Germinal center (tissue), 1 donor: ENCODE results near the gene ADCY7.

Source experiments
- DNase-seq: peaks from one replicate; pipeline ENCODE4 v3.0.0; 2012; ENCODE audit warnings: mixed read lengths, low spot score

ADCY7 gene

DNA sequence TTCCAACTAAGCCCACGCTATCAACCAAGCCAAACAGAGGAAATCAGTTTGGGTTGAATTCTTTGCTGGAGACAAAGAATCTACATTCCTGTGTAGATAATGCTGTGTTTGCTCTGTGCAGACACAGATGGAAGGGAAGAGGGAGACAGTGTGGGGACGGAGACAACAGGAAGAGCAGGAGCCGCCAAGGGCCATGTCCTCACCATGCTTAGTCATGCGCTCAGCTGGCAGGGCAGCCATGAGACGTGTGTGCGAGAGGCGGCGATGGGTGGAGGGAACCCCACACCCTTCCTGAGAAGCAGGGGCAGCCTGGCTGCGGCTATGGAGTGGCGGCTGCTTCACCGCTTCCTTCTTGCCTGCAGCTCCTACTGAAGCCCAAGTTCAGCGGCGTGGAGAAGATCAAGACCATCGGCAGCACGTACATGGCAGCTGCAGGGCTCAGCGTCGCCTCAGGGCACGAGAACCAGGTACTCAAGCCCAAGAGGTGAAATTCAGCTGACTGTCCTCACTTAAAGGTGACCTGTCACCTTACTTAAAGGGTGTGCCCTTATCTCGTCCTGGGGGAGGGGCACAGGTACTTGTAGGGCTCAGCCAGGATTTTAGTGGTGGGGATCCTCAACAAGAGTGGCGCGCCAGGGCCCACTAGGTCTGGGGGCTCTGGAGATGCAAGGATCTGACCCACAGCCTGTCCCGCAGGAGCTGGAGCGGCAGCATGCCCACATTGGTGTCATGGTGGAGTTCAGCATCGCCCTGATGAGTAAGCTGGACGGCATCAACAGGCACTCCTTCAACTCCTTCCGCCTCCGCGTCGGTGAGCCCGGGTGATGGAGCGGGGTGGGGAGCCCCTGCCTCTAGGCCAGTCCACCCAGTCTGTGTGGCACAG, 47.5 kb downstream of the ADCY7 start:
- no peak for DNase-seq

DNA sequence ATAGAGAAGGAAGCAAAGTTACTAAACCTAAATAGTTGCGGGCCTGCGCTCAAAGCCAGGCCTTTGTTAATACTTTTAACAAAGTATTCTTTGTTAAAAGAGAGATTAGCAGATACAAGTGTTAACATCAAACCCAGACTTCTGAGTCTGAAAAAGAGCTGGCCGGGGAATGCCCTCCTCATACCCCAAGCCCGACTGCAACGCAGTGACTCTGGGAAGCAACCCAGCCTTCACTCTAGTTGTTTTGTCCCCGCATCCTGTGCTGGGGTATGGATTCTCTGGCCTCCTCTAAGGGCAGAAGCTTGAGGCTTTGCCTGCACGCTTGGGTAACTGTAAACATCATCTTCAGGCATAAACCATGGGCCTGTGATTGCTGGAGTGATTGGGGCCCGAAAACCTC, 48.3 kb downstream of the ADCY7 start:
- no peak for DNase-seq

DNA sequence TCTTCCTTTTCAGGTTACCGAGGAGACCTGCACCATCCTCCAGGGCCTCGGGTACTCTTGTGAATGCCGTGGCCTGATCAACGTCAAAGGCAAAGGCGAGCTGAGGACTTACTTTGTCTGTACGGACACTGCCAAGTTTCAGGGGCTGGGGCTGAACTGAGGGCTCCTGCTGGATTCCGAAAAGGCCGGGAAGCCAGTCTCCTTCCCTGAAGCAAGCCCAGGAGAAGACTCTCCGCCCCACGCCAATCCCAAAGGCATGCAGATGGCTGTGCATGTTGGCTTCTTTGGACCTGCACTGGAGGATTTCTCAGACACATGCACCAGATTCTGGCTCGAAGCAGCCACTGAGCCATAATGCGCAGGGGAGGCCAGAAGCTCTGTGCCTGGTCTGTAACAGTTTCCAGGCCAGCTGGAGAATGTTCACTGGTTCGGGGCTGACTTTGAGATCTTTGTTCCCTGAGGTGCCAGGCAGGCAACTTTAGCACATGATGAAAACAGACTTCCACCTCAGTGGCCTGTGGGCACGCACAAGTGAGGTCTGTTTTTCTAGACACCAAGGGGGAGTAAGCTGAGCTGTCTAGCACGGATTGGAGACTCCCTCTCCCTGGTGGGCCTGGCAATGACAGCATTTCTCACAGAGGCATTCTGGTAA, 49.1 kb downstream of the ADCY7 start:
- no peak for DNase-seq

DNA sequence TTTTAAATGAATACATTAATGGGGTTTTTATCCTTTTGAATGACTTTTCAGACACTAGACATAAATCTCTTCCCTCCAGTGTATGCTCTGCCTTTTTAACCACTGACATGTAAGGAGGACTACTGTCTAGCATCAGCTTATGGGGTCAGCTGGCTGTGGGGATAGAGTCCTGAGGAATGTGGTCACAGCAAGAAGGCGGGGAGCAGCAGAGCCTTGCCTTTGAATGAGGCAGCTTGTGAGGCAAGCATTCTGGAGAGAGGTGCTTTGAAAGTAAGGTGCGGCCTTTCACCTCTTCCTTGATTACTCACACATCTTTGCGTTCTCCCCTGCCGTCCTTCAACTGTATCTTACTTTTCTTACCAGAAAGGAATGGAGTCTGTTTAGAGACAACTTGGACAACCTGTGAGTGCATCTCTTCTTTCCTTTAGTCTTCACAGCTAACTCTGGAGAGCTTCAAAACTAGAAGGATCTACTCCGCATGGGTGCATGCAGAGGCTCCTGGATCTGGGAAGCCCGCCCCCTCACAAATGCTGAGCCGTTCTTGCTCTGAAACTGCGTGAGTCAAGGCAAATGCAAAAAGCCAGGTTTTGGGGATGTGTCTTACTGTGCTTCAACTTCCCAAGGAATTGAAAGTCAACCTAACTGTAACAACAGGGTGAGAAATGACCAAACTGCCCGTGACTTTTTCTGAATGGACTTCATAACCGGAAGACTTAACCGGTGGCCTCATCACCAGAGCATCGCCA, 49.9 kb downstream of the ADCY7 start:
- no peak for DNase-seq

DNA sequence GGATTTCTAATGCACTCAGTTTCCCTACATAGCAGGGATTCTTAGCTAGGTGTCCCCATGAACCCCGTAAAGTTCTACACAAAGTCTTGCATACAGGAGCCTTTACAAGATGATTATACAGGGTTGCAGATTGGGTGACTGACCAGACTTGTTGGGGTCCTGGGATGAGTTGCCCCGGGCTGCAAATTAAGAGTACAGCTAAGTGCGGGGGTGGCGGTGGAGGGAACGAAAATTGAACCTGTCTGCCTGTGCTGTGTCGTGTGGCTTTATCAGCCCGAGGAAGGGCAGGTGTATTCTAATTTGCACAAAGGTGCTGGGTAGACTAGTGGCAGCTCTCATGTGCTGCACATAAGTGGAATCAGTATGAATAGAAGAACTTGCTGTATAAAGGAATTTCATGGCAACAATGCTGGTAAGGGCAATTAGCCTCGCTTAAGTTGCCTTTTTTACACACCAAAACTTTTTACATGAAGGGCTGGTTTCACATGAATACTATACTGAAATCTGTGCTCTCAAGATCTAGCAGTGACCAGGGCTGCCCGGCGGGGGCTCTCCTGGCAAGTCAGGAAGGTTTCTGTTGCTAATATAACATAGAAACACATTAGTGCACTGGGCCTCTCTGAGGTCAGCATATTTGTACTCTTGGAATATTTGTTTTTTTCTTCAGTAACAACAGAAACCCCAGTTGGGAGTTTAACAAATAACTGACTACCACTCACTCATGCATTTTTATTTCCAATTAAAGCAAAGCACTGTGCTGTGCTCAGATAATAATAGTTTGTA, 50.7 kb downstream of the ADCY7 start:
- DNase-seq, result no peak

DNA sequence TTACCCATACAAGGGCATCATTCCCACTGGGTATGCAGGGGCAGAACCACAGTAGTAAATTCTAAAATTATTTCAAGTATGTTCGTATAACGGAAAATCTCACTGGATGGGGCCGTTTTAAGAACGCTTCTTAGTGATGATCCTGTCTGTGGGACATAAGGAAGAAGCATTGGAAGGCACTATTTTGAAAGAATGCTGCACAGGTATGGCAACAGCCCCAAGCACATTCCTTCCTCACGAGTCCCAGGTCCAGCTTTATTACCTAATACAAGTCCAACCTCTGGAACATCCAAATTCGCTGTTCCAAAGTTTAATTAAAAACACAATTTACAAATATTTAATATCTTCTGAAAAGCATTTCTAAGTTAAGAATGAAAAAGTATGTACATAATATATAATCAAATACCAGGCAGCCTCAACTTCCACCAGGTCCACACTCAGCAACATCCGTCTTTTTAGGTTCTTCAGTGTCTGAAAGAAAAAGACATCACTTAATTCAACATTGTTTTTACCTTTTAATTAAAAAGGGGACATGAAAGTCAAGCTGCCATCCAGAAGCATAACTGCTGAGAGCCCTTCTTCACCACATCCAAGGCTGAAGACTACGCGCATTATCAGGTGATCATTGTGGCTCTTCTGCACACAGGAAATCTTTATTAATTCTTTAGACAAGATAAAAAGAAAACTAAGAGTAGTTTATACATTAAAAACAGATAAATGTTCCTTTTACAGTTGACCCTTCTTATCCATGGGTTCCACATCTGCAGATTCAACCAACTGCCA, 52.6 kb downstream of the ADCY7 start:
- no peak for DNase-seq

DNA sequence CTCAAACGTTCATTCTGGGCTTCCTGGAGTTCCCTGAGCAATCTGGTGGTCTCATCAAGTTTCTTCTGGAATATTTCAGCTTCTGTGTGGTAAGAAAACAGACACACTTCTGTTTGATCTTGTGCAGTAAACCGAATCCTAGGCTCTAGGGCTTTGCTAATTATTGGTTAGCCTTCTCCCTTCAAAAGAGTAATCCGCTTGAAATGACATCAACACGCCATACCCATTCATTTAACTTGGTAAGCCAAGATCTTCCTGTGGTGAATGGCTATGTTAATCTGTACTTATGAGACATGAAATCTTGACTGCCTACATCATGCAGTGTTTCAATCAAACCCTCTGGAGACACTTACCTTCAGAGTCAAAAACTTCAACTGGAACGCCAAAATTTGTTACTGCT, 54.0 kb downstream of the ADCY7 start:
- no peak for DNase-seq

DNA sequence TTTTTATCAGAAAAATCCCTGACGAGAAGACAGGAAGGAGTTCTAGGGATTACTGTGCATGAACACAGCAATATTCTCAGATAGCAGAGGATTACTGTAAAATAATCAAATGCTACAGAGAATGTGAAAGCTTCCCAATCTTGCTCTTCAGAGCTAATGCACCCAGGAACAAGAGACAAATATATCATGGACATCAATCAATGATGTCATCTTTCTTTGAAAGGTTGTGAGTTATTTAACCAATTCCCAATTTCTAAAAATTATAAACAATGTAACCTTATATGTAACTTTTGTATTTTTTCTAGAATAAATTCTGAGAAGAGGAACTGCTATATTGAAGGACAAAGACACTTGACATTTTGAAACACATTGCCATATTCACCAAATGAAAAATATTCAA, 56.0 kb downstream of the ADCY7 start:
- DNase-seq, result no peak

DNA sequence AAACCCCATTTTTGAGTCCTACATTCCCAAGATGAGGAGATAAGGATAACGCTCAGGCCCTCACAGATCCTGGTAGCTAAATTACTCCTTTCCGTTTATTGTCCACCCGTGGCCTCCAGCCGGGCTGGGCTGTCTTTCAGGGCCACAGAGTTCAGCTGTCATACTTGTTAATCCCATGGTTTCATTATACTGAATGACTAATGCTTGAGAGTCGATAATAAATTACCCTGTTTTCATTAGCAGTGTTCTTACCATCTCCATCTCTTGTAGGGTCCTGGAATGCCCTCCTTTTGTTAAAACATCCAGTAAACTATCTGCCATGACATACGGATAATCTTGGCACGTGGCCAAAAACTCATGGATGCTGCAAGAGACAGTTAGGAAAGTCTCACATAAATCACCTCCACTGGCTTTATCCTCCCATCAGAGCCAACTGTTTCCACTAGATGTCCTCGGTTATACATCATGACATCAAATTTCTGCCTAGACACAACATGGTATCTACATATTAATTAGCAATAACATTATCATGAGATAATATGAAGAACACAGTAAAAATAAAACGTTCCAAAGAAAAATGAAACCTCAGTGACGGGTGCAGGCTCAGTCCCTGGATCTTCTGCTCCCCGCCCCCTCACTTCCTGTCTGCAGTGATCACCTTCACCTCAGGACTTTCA, 57.1 kb downstream of the ADCY7 start:
- no peak for DNase-seq

DNA sequence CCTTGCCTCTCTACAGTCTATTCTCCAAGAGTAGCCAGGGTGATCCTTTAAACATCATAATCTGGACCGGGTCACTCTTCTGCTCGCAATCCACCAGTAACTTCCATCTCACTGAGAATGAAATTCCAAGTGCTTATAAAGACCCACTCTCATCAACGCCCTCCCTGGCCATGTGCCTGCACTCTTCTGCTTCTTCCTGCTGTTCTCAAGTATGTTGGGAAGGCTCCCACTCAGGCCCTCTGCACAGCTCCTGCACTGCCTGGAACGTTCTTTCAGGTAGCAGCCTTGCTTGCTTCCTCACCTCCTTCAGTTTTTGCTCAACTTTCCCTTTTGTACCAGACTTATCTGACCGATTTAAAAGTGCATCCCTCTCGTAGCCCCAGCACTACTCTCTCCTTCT, 58.0 kb downstream of the ADCY7 start:
- DNase-seq, result no peak

DNA sequence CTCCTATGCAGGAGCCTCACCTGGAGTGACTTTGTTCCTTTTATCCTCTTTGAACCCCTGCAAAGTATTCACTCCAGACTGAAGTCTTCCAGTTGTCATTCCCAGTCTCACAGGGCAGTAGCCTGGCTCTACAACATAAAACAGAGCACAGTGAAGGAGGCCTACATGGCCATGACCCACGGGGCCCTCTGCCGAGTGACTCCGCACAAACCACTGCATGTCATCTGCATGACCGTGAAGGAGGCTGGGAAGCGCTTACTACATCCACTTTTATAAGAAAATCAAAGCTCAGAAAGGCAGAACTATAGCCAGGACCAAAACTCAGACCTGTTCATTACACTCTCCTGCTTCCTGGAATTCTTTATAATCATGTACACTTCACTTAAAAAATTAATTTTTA, 59.9 kb downstream of the ADCY7 start:
- DNase-seq, result no peak

DNA sequence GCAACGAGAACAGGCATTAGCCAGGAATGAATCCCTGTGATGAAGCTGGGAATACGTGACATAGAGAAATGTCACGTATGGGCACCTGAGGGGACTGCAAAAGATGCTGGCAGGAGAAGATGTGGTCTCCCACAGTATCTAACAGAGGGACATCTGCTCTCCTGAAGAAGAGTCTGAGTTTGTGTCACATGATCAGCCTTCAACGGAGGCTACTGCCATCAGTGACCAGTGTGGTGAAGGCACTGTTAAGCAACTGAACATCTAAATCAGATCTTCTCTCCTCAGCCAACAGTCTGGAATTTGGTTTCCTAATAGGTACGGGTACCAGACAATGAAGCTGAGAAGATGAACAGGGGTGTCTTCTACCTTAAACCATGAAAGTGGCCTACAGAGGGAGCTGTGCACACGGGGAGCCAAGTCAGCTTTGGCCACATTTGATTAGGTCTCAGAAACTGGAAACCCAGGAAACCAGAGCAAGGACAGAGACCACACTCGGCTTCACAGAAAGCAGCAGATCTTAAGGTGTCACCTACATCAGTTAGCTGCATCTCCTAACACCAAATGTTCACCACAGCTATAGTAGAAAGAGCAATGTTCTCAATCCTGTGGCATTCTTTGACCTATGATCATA, 60.6 kb downstream of the ADCY7 start:
- DNase-seq, result peak; percentile 27

DNA sequence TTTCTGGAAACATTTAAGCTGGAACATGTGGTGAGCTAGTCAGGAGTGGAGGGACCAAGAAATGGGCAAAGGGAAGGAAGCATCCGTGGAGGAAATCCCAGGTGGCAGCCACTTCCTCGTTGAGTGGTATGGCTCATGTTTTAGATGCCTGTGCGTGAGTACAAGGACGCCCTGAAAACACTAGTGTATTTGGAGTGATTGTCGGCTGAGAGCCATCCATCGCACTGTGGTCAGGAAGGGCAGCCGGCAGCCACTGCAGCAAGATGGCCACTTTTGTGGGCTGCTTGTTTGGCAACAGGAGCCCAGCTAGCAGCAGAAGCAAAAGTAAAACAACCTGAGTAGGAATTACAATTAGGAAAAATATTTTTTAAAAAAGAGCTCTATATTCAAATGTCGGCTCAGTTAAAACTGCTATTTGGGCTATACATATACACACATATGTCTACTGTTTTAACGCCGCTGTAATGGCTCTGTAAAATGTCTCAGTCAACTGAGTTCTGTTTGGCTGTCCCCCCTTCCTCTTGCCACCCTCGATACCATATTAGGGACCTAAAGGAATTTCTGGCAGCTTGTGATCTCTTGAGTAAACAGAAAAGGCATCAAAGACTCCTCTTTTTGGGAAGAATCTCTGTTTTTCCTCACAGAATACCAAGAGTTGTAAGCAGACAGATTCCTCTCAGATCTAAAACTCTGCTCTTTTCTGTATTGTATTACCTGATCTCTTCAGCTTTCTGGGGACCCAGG, 63.3 kb downstream of the ADCY7 start:
- DNase-seq, result no peak

DNA sequence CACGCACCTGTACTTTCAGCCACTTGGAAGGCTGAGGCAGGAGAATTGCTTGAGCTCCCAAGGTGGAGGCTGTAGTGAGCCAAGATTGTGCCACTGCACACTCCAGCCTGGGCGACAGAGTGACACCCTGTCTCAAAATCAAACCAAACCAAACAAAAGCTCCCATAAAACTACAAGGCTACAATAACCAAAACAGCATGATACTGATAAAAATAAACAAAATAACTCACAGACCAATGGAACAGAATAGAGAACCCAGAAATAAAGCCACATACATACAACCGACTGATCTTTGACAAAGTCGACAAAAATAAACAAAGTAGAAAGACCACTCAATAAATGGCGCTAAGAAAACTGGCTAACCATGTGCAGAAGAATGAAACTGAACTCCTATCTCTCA, 65.2 kb downstream of the ADCY7 start:
- no peak for DNase-seq

DNA sequence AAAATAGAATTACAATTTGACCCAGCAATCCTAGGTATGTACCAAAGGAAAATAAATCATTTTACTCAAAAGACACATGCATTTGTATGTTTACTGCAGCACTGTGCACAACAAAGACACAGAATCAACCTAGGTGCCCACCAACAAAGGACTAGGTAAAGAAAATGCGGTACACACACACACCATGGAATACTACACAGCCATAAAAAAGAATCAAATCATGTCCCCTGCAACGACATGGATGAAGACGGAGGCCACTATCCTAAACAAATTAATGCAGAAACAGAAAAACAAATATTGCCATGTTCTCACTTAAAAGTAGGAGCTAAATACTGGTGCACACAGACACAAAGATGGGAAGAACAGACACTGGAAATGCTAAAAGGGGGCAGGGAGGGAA, 66.2 kb downstream of the ADCY7 start:
- DNase-seq, result no peak

DNA sequence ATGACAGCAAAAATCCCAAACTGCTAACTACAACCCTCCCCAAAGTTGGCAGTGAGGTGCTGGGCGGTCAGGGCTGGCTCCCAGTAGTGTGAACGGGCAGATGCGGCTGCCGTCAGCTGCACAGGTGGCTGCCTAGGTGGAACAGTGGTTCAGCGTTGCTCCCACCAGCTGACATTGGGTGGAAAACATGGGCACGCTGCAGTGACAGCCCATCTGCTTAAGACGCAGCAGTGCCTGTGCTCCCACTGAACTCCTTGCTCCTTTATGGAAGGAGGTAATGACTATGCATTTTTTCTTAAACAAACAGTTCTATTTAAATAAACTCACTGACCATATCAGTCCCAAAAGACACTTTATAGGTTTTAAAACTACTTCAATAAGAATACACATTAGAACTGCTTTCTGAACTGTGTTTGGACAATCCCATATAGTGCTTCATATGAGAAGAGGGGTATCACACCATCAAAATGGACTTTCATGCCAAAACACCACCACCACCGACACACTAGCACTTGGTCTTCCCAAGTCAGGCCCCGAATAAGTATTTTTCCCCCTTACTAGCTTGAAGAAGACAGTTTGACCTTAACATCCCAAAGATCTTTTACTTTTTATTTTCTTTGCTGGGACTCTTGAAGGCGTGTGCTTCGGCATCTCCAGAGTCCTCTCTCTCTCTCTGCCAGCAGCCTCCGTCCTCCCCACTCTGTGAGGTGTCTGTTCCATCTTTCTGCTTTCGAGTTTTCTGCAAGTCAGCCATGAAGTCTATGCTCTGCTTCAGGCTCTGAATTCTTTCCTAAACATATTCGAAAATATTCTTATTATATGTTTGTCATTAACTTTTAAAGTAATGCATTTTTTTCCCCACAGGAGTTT, 68.0 kb downstream of the ADCY7 start:
- no peak for DNase-seq

DNA sequence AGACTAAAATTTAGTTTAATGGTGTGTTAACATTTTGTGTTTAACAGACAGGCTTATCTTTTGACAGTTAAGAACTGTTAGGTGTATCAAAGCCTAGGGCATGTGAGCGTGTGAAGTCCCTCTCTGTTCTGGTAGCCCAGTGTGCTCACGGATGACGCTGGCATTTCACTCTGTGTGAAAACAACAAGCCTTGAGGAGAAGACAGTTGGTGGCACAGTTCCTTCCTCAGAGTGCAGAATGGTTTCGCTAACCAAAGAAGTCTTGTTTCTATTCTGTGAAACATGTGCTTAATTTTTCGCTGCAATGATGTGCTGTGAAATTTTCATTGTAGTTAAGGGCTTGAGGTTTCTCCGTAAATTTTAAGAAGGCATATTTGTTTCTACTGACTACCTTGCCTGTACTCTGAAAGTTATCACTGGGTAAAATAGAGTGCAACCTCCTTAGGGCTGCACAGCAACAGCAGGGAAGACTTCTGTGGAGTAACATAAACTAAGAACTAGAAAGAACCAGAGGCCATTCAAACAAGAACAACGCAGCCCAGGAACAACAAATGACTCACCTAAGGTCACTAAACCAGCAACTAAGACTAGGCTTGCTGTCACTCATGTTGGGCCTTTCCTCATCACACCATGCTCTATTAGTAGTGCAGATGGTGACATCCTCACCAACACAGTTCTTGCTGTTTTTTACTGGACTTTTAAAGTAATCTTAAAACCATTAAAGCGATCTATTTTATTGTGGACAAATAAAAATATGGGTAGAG, 69.0 kb downstream of the ADCY7 start:
- no peak for DNase-seq

DNA sequence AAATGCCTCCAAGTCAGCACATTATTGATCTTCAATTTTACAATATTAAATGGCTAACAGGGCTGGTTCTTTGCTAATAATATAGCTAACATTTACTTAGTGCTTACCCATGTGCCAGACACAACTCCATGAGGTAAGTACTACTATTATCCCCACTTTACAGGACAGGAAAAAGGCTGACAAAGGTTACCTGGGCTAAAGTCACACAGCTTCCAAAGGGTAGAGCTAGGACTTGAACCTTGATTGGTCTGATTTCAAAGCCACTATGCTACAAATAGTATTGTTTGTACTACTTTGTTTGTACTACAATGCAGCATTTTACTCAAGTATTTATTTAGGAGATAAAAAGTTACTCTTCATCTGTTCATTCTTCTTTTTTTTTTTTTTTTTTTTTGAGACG, 70.5 kb downstream of the ADCY7 start:
- no peak for DNase-seq
